Heart left ventricle (tissue), 16 donors: ENCODE results near the gene C16orf86. TPM values are rescaled to one million over a fixed set of nuclear protein-coding genes. Genes with fewer than 3 reads are reported as not detected.

ENCODE experiments used
- ATAC-seq, 4 donors: fragments of 200-7000 bp; cut with Tn5 transposase; one replicate each; pipeline ENCODE4 v1.9.1; 2020 to 2022; ENCODE audit warnings: moderate library complexity in 4 of 4, mild to moderate bottlenecking in 3 of 4, moderate number of reproducible peaks in 1 of 4
- DNase-seq, 5 donors: peaks; one replicate each; pipeline ENCODE4 v3.0.0-alpha.2; 2020
- H3K27ac ChIP-seq, 12 donors: fragments of 200-600 bp; sonication (generic) in 4 of 12; one replicate each; pipeline versions ENCODE4 v1.5.0 to v1.8.0; 2016 to 2022; ENCODE audit warnings: mild to moderate bottlenecking in 2 of 12
- H3K27me3 ChIP-seq, 9 donors: fragments of 200-600 bp; sonication (generic) in 2 of 9; one replicate each; pipeline versions ENCODE4 v1.5.1 to v1.8.0; 2016 to 2022; ENCODE audit warnings: mild to moderate bottlenecking in 3 of 9
- H3K36me3 ChIP-seq, 9 donors: fragments of 200-600 bp; sonication (generic) in 2 of 9; one replicate each; pipeline versions ENCODE4 v1.5.0 to v1.8.0; 2018 to 2022; ENCODE audit warnings: mild to moderate bottlenecking in 2 of 9
- H3K4me1 ChIP-seq, 12 donors: fragments of 200-600 bp; sonication (generic) in 4 of 12; one replicate each; pipeline versions ENCODE4 v1.5.0 to v1.8.0; 2016 to 2022; ENCODE audit warnings: mild to moderate bottlenecking in 3 of 12
- H3K4me3 ChIP-seq, 12 donors: fragments of 200-600 bp; sonication (generic) in 4 of 12; one replicate each; pipeline versions ENCODE4 v1.5.0 to v1.8.0; 2017 to 2022; ENCODE audit warnings: mild to moderate bottlenecking in 9 of 12, moderate library complexity in 4 of 12
- H3K9me3 ChIP-seq, 12 donors: fragments of 200-600 bp; sonication (generic) in 4 of 12; one replicate each; pipeline versions ENCODE4 v1.5.0 to v1.8.0; 2016 to 2022; ENCODE audit warnings: mild to moderate bottlenecking in 1 of 12
- POLR2A ChIP-seq, 2 donors: fragments of 450-650 bp; IDR thresholded peaks; one replicate each; pipeline ENCODE4 v1.6.1; 2017; ENCODE audit warnings: antibody characterized with exemption in 2 of 2, mild to moderate bottlenecking in 2 of 2, moderate library complexity in 2 of 2
- WGBS, 4 donors: extraction: QIAGEN DNeasy Blood & Tissue Kit in 2 of 4; methylation state at CpG; one replicate each; pipeline versions ENCODE4 v1.1.5 to v1.1.7; 2013 to 2018; 5-methylcytosine and 5-hydroxymethylcytosine counted together
- intact Hi-C, 10 donors: fragments of 100-400 bp; cut with DNase I; formaldehyde crosslinking; loops; one replicate each; pipeline versions ENCODE4 v1.11.1 to v1.14.2; 2022
- polyA plus RNA-seq, 2 donors: library from polyadenylated mRNA; stranded (reverse); fragments of 200-250 nt; gene quantifications; one replicate each; pipeline ENCODE4 v1.2.3, GENCODE V29; 2013
- total RNA-seq, 9 donors: library from RNA; depleted of rRNA in 2 of 9; stranded (reverse); fragments of >200 nt in 2 of 9; fragmentation: NEBNext Ultra II Directional in 3 of 9; extraction: Animal tissue kit (Norgen Biotek cat#: 25700) in 3 of 9; gene quantifications; one replicate each; pipeline versions ENCODE4 v1.1.0 to v1.2.4, GENCODE V29; 2016 to 2023
- TF ChIP-seq, protein P1 (sequence below), 12 donors: fragments of 200-600 bp; sonication (generic) in 4 of 12; IDR thresholded peaks; one replicate each; pipeline versions ENCODE4 v1.5.0 to v1.8.0; 2018 to 2022; ENCODE audit warnings: antibody characterized with exemption in 12 of 12, mild to moderate bottlenecking in 5 of 12
- donor health status: ischemic (EF 13 %, LVEDD 7.1; RV severe dilation, severe dysfunction).
- donor health status: healthy with polysubstance abuse.
- donor health status: DM: no; HTN: yes; CAD: no.
- donor health status: DM: no; HTN: no; CAD: no.
- donor health status: ischemic (EF 25% LVEDD 6.9; RV normal size, moderate dysfunction).
- donor health status: ischemic (EF 25% LVEDD 5.7; RV mildly dilated, moderate dysfunction).
- donor health status: healthy.
- donor health status: DM: yes; HTN: yes; CAD: no.
- donor health status: ischemic (EF 35%, LVEDD 5.7; RV mildly dilated, moderate dysfunction).
- donor health status: nonischemic (EF 11% LVEDD 7.7; RV severe dilation, severe dysfunction).
- donor health status: DM: yes; HTN: yes; CAD: no.
- donor health status: PGD.
- donor health status: ischemic (EF 29% LVEDD 5.4; RV normal size, mild dysfunction).
- donor health status: nonischemic (EF 23%, LVEDD 6.1; RV moderate dilation, normal function).

C16orf86 gene
- total and polyA plus RNA-seq, 11 donors = 2.1 to 11.6 (median 4.3) TPM

DNA sequence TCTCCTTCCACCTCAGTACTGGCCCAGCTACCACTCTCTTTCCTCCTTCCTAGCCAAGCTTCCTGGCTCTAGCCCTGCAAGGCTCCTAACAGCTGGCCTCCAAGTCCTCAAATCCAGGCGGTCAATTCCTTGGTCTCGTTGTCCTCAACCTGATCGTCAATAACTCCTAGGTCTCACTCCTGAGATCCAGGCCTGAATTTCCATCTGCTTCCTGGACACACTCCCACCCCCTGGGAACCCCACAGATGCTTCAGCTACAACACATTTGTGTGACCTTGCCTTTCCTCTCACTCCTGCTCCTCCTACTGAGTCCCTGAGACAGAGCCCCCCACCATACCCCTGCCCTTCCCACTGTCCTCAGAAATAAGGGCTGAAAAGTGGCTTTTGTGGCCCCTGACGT is 2.4 kb upstream of the C16orf86 start:
- Histone ChIP-seq H3K27me3 (no peaks in the 10 kb centered on the region), H3K4me3 (no peak overlapping the region), H3K4me1 (peaks cover 4 to 44% (median 33%) of the 10 kb centered on the region in 12 donors), H3K27ac (no peak overlapping the region), H3K36me3 (peaks cover 0 to 13% (median 0%) of the 10 kb centered on the region in 9 donors), H3K9me3 (no peaks in the 10 kb centered on the region)
- ATAC-seq (no peak), DNase-seq (peak in 1 of 5 donors; percentile 20)
- intact Hi-C loops = loop anchor here in 1 of 10 donors (10.0 kb wide), 1 partner anchor 171 kb away; no protein-coding TSS in a partner anchor
- no peak for TF ChIP-seq POLR2A (IDR thresholded peaks at IDR 0.05)
- TF ChIP-seq, protein P1, sequence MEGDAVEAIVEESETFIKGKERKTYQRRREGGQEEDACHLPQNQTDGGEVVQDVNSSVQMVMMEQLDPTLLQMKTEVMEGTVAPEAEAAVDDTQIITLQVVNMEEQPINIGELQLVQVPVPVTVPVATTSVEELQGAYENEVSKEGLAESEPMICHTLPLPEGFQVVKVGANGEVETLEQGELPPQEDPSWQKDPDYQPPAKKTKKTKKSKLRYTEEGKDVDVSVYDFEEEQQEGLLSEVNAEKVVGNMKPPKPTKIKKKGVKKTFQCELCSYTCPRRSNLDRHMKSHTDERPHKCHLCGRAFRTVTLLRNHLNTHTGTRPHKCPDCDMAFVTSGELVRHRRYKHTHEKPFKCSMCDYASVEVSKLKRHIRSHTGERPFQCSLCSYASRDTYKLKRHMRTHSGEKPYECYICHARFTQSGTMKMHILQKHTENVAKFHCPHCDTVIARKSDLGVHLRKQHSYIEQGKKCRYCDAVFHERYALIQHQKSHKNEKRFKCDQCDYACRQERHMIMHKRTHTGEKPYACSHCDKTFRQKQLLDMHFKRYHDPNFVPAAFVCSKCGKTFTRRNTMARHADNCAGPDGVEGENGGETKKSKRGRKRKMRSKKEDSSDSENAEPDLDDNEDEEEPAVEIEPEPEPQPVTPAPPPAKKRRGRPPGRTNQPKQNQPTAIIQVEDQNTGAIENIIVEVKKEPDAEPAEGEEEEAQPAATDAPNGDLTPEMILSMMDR (IDR thresholded peaks at IDR 0.05) = no peak
- 85 to 92% (median 90%) methylated on average over 4 of the region's 4 CpGs for WGBS, 4 donors

DNA sequence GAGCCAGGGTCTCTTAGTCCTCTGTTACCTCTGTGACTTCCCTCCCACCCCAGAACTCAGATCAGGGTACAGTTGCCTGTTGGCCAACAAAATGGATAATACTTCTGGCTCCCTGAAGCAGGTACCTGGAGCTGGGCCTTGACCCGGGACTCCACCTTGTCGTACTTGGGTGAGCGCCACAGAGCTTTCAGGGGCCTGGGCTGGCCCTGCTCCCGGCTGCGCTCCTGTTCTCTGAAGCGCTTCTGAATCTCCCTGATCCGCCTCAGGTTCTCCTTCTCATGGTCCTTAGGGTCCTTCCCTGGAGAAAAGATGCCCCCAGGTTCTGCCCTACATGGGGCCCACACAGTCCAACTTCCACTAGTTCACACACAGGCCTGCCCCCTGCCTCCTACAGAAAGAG is 1.7 kb upstream of the C16orf86 start:
- Histone ChIP-seq H3K36me3 (peaks cover 0 to 13% (median 0%) of the 10 kb centered on the region in 9 donors), H3K9me3 (no peaks in the 10 kb centered on the region), H3K4me3 (no peak overlapping the region), H3K4me1 (peaks cover 4 to 39% (median 28%) of the 10 kb centered on the region in 12 donors), H3K27ac (no peak overlapping the region), H3K27me3 (no peaks in the 10 kb centered on the region)
- intact Hi-C loops = loop anchor here in 7 of 10 donors (5.0 to 10.0 kb wide), 3 partner anchors 103 to 170 kb away; partner anchors contain the start of gene CTCF (in 3 of the 7)
- peak in 1 of 5 donors; percentile 17 for DNase-seq
- WGBS, 4 donors = 94 to 98% (median 96%) methylated on average over 7 of the region's 7 CpGs
- TF ChIP-seq, protein P1 (IDR thresholded peaks at IDR 0.05) = no peak
- no peak for TF ChIP-seq POLR2A (IDR thresholded peaks at IDR 0.05)
- no peak for ATAC-seq

DNA sequence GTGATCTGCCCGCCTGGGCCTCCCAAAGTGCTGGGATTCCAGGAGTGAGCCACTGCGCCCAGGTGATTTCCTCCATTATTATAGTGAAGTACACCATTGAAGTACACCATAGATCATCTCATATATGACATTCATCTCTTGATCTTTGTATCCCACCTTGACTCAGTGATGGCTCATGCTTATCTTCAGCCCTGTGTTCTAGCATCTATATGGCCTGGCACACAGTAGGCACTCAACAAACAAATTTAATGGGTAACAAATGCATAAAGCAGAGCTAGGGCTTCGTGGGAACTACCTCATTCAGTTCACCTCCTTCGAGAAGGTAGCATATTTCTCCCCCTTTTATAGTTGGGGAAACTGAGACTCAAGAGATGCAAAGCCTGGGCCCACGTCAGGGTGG is 1.0 kb upstream of the C16orf86 start:
- 75 to 79% (median 78%) methylated on average over 5 of the region's 5 CpGs for WGBS, 4 donors
- Histone ChIP-seq H3K4me3 (peak overlapping the region in 11 of 12 donors; percentile 65 to 94 (median 80)), H3K36me3 (peaks cover 0 to 13% (median 0%) of the 10 kb centered on the region in 9 donors), H3K9me3 (no peaks in the 10 kb centered on the region), H3K27me3 (no peaks in the 10 kb centered on the region), H3K4me1 (peaks cover 4 to 39% (median 28%) of the 10 kb centered on the region in 12 donors), H3K27ac (peak overlapping the region in 6 of 12 donors; percentile 87 to 94 (median 90))
- no peak for ATAC-seq
- intact Hi-C loops = loop anchor here in 7 of 10 donors (5.0 to 10.0 kb wide), 3 partner anchors 103 to 169 kb away; partner anchors contain the start of gene CTCF (in 3 of the 7)
- DNase-seq = no peak
- TF ChIP-seq POLR2A (IDR thresholded peaks at IDR 0.05) = no peak
- TF ChIP-seq, protein P1 (IDR thresholded peaks at IDR 0.05) = no peak

DNA sequence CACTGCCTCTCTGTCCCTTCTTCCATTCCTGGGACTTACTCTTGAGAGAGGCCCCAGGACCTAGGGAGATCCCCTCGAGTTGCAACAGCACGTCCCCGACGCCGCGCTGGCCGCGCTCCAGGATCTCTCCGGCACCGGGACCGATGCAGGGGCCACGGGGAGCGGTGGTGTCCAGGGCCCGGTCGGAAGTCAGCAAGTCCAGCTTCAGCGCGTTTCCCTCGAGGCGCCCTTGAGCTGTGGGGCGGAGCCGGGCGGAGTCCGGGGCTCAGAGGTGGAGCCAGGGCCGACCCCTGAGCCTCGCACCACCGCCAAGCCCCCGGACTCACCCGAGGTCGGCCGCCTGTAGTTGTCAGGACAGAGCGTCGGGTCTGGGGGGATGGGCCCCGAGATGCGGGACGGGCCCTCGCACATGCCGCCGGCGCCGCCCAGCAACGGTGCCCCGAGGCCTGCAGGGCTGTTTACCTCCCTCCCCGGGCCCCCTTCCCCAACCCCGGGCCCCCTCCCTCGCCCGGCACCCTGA is 522 bp upstream of the C16orf86 start:
- H3K4me1 ChIP-seq = peaks cover 4 to 36% (median 26%) of the 10 kb centered on the region in 12 donors
- 1 to 2% (median 2%) methylated on average over 15 to 46 of the region's 46 CpGs for WGBS, 4 donors

More for the DNA sequence above, 522 bp upstream of the C16orf86 start:
- peak in 2 of 4 donors; percentile 3 to 15 for ATAC-seq
- peaks cover 0 to 13% (median 0%) of the 10 kb centered on the region in 9 donors for H3K36me3 ChIP-seq
- peak overlapping the region; percentile 65 to 94 (median 77) for H3K4me3 ChIP-seq
- TF ChIP-seq POLR2A (IDR thresholded peaks at IDR 0.05) = no peak
- TF ChIP-seq, protein P1 (IDR thresholded peaks at IDR 0.05) = no peak
- peak in 2 of 5 donors; percentile 30 to 62 for DNase-seq
- no peaks in the 10 kb centered on the region for H3K27me3 ChIP-seq
- intact Hi-C loops = loop anchor here in 8 of 10 donors (2.0 to 10.0 kb wide), 5 partner anchors 103 to 169 kb away; partner anchors contain the start of gene CTCF (in 5 of the 8)
- peak overlapping the region in 11 of 12 donors; percentile 85 to 94 (median 89) for H3K27ac ChIP-seq
- no peaks in the 10 kb centered on the region for H3K9me3 ChIP-seq
